Measurements from ENCODE around the gene ITPR3. TPM values are rescaled to one million over a fixed set of nuclear protein-coding genes. Genes with fewer than 3 reads are reported as not detected.
A peak's percentile ranks its signal among the peaks of the same experiment; 100 is the strongest.

ITPR3 gene
- total and polyA plus RNA-seq, 2 of the 13 experiments (the other 11 are each of a cell fraction or from before 2014, with no cell fraction given), result 3.8 to 21.4 TPM

DNA sequence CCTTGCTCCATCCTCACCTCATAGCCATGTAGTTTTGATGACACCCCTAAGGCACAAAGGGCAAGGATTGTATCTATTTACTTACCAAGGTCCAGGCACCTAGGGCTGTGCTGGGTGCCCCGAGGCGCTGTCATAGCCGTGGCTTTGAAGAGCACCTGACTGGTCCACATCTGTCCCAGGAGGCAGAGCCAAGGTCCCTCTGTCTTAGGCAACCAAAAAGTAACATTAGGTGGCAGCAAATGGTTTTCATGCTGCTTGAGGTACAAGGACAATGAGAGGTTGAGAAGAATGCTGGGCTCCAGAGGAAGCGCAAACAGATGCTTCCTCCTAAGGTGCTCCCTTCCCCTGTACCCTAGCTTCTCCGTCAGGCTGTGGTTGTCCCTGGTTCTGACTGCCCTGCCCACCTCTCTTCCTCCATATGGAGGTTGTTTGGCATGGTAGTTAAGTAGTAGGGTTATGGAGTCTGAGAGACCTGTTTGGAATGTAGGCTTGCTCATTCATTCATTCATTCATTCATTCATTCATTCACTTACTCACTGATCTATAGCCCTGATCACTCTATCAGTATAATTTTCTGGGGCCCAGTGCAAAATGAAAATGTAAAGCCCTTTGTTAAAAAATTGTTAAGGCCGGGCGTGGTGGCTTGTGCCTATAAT lies 93.4 kb downstream of the ITPR3 start (continued):
- no peak for TF ChIP-seq PHF20 (CRISPR knock-in tag; IDR thresholded peaks at IDR 0.05)
- no peak for TF ChIP-seq ZNF30 (CRISPR knock-in tag; IDR thresholded peaks at IDR 0.05)
- TF ChIP-seq ZNF737 (CRISPR knock-in tag; IDR thresholded peaks at IDR 0.05; ENCODE audit: borderline replicate concordance), result no peak
- no peak for TF ChIP-seq CCAR2 (optimal IDR thresholded peaks at IDR 0.05; ENCODE audit: low read depth, low read length)
- TF ChIP-seq U2AF1 (optimal IDR thresholded peaks at IDR 0.05; ENCODE audit: low read depth, low read length), result no peak
- no peak for TF ChIP-seq FOXJ3 (CRISPR knock-in tag; IDR thresholded peaks at IDR 0.05; ENCODE audit: borderline replicate concordance)
- TF ChIP-seq, protein P1, sequence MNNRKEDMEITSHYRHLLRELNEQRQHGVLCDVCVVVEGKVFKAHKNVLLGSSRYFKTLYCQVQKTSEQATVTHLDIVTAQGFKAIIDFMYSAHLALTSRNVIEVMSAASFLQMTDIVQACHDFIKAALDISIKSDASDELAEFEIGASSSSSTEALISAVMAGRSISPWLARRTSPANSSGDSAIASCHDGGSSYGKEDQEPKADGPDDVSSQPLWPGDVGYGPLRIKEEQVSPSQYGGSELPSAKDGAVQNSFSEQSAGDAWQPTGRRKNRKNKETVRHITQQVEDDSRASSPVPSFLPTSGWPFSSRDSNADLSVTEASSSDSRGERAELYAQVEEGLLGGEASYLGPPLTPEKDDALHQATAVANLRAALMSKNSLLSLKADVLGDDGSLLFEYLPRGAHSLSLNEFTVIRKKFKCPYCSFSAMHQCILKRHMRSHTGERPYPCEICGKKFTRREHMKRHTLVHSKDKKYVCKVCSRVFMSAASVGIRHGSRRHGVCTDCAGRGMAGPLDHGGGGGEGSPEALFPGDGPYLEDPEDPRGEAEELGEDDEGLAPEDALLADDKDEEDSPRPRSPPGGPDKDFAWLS (CRISPR knock-in tag; IDR thresholded peaks at IDR 0.05; ENCODE audit: borderline replicate concordance), result no peak
- no peak for TF ChIP-seq MIER3 (CRISPR knock-in tag; IDR thresholded peaks at IDR 0.05; ENCODE audit: borderline replicate concordance)
- TF ChIP-seq KLF15 (CRISPR knock-in tag; IDR thresholded peaks at IDR 0.05; ENCODE audit: borderline replicate concordance), result no peak
- TF ChIP-seq, protein P2, sequence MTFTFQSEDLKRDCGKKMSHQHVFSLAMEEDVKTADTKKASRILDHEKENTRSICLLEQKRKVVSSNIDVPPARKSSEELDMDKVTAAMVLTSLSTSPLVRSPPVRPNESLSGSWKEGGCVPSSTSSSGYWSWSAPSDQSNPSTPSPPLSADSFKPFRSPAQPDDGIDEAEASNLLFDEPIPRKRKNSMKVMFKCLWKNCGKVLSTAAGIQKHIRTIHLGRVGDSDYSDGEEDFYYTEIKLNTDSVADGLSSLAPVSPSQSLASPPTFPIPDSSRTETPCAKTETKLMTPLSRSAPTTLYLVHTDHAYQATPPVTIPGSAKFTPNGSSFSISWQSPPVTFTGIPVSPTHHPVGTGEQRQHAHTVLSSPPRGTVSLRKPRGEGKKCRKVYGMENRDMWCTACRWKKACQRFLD (CRISPR knock-in tag; IDR thresholded peaks at IDR 0.05; ENCODE audit: borderline replicate concordance), result no peak
- TF ChIP-seq ZNF138 (CRISPR knock-in tag; IDR thresholded peaks at IDR 0.05; ENCODE audit: low read depth), result no peak
- TF ChIP-seq, protein P3, sequence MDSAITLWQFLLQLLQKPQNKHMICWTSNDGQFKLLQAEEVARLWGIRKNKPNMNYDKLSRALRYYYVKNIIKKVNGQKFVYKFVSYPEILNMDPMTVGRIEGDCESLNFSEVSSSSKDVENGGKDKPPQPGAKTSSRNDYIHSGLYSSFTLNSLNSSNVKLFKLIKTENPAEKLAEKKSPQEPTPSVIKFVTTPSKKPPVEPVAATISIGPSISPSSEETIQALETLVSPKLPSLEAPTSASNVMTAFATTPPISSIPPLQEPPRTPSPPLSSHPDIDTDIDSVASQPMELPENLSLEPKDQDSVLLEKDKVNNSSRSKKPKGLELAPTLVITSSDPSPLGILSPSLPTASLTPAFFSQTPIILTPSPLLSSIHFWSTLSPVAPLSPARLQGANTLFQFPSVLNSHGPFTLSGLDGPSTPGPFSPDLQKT (CRISPR knock-in tag; IDR thresholded peaks at IDR 0.05; ENCODE audit: borderline replicate concordance), result no peak
- TF ChIP-seq, protein P4, sequence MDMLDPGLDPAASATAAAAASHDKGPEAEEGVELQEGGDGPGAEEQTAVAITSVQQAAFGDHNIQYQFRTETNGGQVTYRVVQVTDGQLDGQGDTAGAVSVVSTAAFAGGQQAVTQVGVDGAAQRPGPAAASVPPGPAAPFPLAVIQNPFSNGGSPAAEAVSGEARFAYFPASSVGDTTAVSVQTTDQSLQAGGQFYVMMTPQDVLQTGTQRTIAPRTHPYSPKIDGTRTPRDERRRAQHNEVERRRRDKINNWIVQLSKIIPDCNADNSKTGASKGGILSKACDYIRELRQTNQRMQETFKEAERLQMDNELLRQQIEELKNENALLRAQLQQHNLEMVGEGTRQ (IDR thresholded peaks at IDR 0.05; ENCODE audit: low read depth, low read length), result no peak
- TF ChIP-seq, protein P4 (CRISPR knock-in tag; IDR thresholded peaks at IDR 0.05; ENCODE audit: borderline replicate concordance), result no peak
- TF ChIP-seq HDAC1 (CRISPR knock-in tag; IDR thresholded peaks at IDR 0.05), result 0 out of 2 replicates have a peak, but pooled peaks have one; percentile 43
- no peak for TF ChIP-seq REPIN1 (CRISPR knock-in tag; IDR thresholded peaks at IDR 0.05; ENCODE audit: borderline replicate concordance, low read depth)
- TF ChIP-seq FOXK2 (IDR thresholded peaks at IDR 0.05), result no peak
- TF ChIP-seq RXRB (CRISPR knock-in tag; IDR thresholded peaks at IDR 0.05; ENCODE audit: borderline replicate concordance), result no peak
- no peak for TF ChIP-seq ZMAT3 (CRISPR knock-in tag; conservative IDR thresholded peaks at IDR 0.05)

Data from HepG2 (cell line).